A549 (cell line): ENCODE results near the gene DNAJC28. TPM values are rescaled to one million over a fixed set of nuclear protein-coding genes. Genes with fewer than 3 reads are reported as not detected.

ENCODE experiments used
- ATAC-seq, 2 experiments: fragments of 200-7000 bp in 1 of 2; fragments of >200 bp in 1 of 2; cut with Nextera tagmentation in 1 of 2; cut with Tn5 transposase in 1 of 2; 3 replicates each; pipeline versions ENCODE4 v1.8.0 to v1.9.1; 2018 to 2020; ENCODE audit warnings: mild to moderate bottlenecking in 1 of 2, moderate library complexity in 1 of 2
- CTCF ChIA-PET: fragments of 300-600 bp; sonication (Branson Sonifier 250); formaldehyde crosslinking; extraction: SDS; loops from one replicate; lab custom pipeline; 2021; ENCODE audit warnings: antibody characterized with exemption, inconsistent platforms; lab: Yijun Ruan, JAX
- POLR2A ChIA-PET: fragments of 350-600 bp; formaldehyde crosslinking; extraction: SDS; loops from one replicate; lab custom pipeline; 2021; ENCODE audit warnings: antibody characterized with exemption, inconsistent platforms; lab: Yijun Ruan, JAX
- DNase-seq, 2 experiments: peaks; one replicate each; pipeline versions ENCODE4 v3.0.0 to v3.0.0-alpha.2; 2011 to 2016; ENCODE audit warnings: low read depth in 1 of 2, low spot score in 1 of 2
- FAIRE-seq: peaks from 2 replicates; lab custom pipeline; 2011; peaks lifted over from hg19 to GRCh38; lab: Jason Lieb, UNC
- H3K27ac ChIP-seq, 2 experiments: fragments of >200 bp; sonication (Bioruptor Twin); formaldehyde crosslinking; 3 replicates each; pipeline ENCODE4 v1.5.1; 2016 to 2017
- H3K4me1 ChIP-seq: fragments of >200 bp; sonication (Bioruptor Twin); formaldehyde crosslinking; 3 replicates; pipeline ENCODE4 v1.6.1; 2016
- H3K4me2 ChIP-seq: fragments of >200 bp; sonication (Bioruptor Twin); formaldehyde crosslinking; 3 replicates; pipeline ENCODE4 v1.6.1; 2016
- H3K4me3 ChIP-seq: fragments of >200 bp; sonication (Bioruptor Twin); formaldehyde crosslinking; 3 replicates; pipeline ENCODE4 v1.5.1; 2016
- H3K9me3 ChIP-seq: fragments of >200 bp; sonication (Bioruptor Twin); formaldehyde crosslinking; 3 replicates; pipeline ENCODE4 v1.6.1; 2016
- ATOH8 ChIP-seq: fragments of 250-450 bp; sonication (Bioruptor Pico); IDR thresholded peaks from 2 replicates; pipeline ENCODE4 v1.5.0; 2020; ENCODE audit warnings: low read depth, mild to moderate bottlenecking, moderate library complexity
- CBX2 ChIP-seq: fragments of 200-600 bp; sonication (generic); IDR thresholded peaks from 2 replicates; pipeline ENCODE4 v1.6.1; 2016; ENCODE audit warnings: low read depth, mild to moderate bottlenecking, borderline replicate concordance
- CEBPB ChIP-seq, 2 experiments: fragments of >200 bp in 1 of 2; sonication (Bioruptor Twin) in 1 of 2; formaldehyde crosslinking in 1 of 2; IDR thresholded peaks; 2 replicates each; pipeline ENCODE4 v1.6.1; 2012 to 2016
- CHD2 ChIP-seq: fragments of 150-350 bp; IDR thresholded peaks from 2 replicates; pipeline ENCODE4 v1.6.1; 2014; ENCODE audit warnings: low read length; ENCODE audit not compliant: partially characterized antibody
- EHF ChIP-seq: fragments of 250-450 bp; sonication (Bioruptor Pico); IDR thresholded peaks from 2 replicates; pipeline ENCODE4 v1.5.0; 2020; ENCODE audit warnings: mild to moderate bottlenecking
- EHMT2 ChIP-seq: fragments of 200-600 bp; sonication (generic); IDR thresholded peaks from 2 replicates; pipeline ENCODE4 v1.6.1; 2016; ENCODE audit warnings: antibody characterized with exemption, low read depth, mild to moderate bottlenecking, moderate library complexity
- FOSB ChIP-seq: fragments of 250-450 bp; sonication (Bioruptor Pico); IDR thresholded peaks from 2 replicates; pipeline ENCODE4 v1.5.0; 2020; ENCODE audit warnings: mild to moderate bottlenecking, moderate library complexity
- HOXA7 ChIP-seq: fragments of 250-450 bp; sonication (Bioruptor Pico); IDR thresholded peaks from 2 replicates; pipeline ENCODE4 v1.5.0; 2020; ENCODE audit warnings: mild to moderate bottlenecking, moderate library complexity
- JUNB ChIP-seq: fragments of >200 bp; sonication (Bioruptor Twin); formaldehyde crosslinking; IDR thresholded peaks from 2 replicates; pipeline ENCODE4 v1.6.1; 2016
- KDM1A ChIP-seq: fragments of 200-600 bp; sonication (generic); IDR thresholded peaks from 2 replicates; pipeline ENCODE4 v1.6.1; 2016; ENCODE audit warnings: low read depth, mild to moderate bottlenecking
- KDM5A ChIP-seq: fragments of 200-600 bp; sonication (generic); IDR thresholded peaks from 2 replicates; pipeline ENCODE4 v1.6.1; 2016; ENCODE audit warnings: antibody characterized with exemption, mild to moderate bottlenecking
- MAFK ChIP-seq: fragments of 450-650 bp; IDR thresholded peaks from 2 replicates; pipeline ENCODE4 v1.6.1; 2014; ENCODE audit not compliant: partially characterized antibody
- MYC ChIP-seq: IDR thresholded peaks from 2 replicates; pipeline ENCODE4 v1.6.1; 2012; ENCODE audit warnings: mild to moderate bottlenecking, inconsistent platforms, low read length, improper control_type of control experiment, borderline replicate concordance
- NR3C1 ChIP-seq: fragments of >200 bp; sonication (Bioruptor Twin); formaldehyde crosslinking; IDR thresholded peaks from 3 replicates; pipeline ENCODE4 v1.6.1; 2017
- PBX3 ChIP-seq: IDR thresholded peaks from 2 replicates; pipeline ENCODE4 v1.6.1; 2012
- POLR2A ChIP-seq: IDR thresholded peaks from 2 replicates; pipeline ENCODE4 v1.6.1; 2012; ENCODE audit warnings: mild to moderate bottlenecking, low read length
- POLR2AphosphoS2 ChIP-seq: conservative IDR thresholded peaks from 2 replicates; pipeline ENCODE4 v1.6.1; 2012; ENCODE audit warnings: low read length, improper control_type of control experiment, inconsistent platforms
- RAD21 ChIP-seq, 2 experiments: fragments of >200 bp in 1 of 2; sonication (Bioruptor Twin) in 1 of 2; formaldehyde crosslinking in 1 of 2; IDR thresholded peaks in 1 of 2; conservative IDR thresholded peaks in 1 of 2; 2 replicates in 1 of 2; 3 replicates in 1 of 2; pipeline ENCODE4 v1.6.1; 2012 to 2018; ENCODE audit warnings: inconsistent platforms in 1 of 2
- RCOR1 ChIP-seq: fragments of 150-350 bp; IDR thresholded peaks from 2 replicates; pipeline ENCODE4 v1.6.1; 2014; ENCODE audit warnings: antibody characterized with exemption, low read length, low read depth
- RFX5 ChIP-seq: fragments of 450-650 bp; IDR thresholded peaks from 2 replicates; pipeline ENCODE4 v1.7.1; 2014; ENCODE audit warnings: antibody characterized with exemption, mild to moderate bottlenecking, moderate library complexity
- SREBF2 ChIP-seq: fragments of 450-650 bp; IDR thresholded peaks from 2 replicates; pipeline ENCODE4 v1.6.1; 2014; ENCODE audit warnings: mild to moderate bottlenecking, moderate library complexity
- TFCP2L1 ChIP-seq: fragments of 250-450 bp; sonication (Bioruptor Pico); IDR thresholded peaks from 2 replicates; pipeline ENCODE4 v1.5.0; 2021; ENCODE audit warnings: mild to moderate bottlenecking
- TP53 ChIP-seq: fragments of 250-450 bp; sonication (Bioruptor Pico); IDR thresholded peaks from 2 replicates; pipeline ENCODE4 v1.5.0; 2021; ENCODE audit warnings: mild to moderate bottlenecking, moderate library complexity
- ZC3H11A ChIP-seq: fragments of 450-650 bp; IDR thresholded peaks from 2 replicates; pipeline ENCODE4 v1.6.1; 2014; ENCODE audit warnings: antibody characterized with exemption, mild to moderate bottlenecking
- ZNF302 ChIP-seq: fragments of 250-450 bp; sonication (Bioruptor Pico); IDR thresholded peaks from 2 replicates; pipeline ENCODE4 v1.9.0; 2021; ENCODE audit warnings: inconsistent platforms, mild to moderate bottlenecking, moderate library complexity
- ZSCAN20 ChIP-seq: fragments of 250-450 bp; sonication (Bioruptor Pico); IDR thresholded peaks from 2 replicates; pipeline ENCODE4 v1.8.0; 2022; ENCODE audit warnings: mild to moderate bottlenecking, moderate library complexity
- WGBS: methylation state at CpG from one replicate; pipeline ENCODE4 v1.1.6; 2017; ENCODE audit errors: missing lambda C conversion rate; 5-methylcytosine and 5-hydroxymethylcytosine counted together
- polyA plus RNA-seq, 4 experiments: library from polyadenylated mRNA; depleted of rRNA in 3 of 4; stranded (reverse); fragments of >200 nt; fragmentation: RNase III in 1 of 4; extraction: RNeasy Plus Mini Kit Qiagen cat#74134 plus additional on column Dnase treatment in 1 of 4; gene quantifications; 2 replicates in 3 of 4; 3 replicates in 1 of 4; pipeline ENCODE4 v1.2.3, GENCODE V29; 2011 to 2017
- TF ChIP-seq, protein P1 (sequence below): IDR thresholded peaks from 2 replicates; pipeline ENCODE4 v1.6.1; 2012; ENCODE audit warnings: low read depth, borderline replicate concordance
- TF ChIP-seq, protein P2 (sequence below): fragments of 200-600 bp; sonication (generic); IDR thresholded peaks from 2 replicates; pipeline ENCODE4 v1.6.1; 2016; ENCODE audit warnings: antibody characterized with exemption, mild to moderate bottlenecking, moderate library complexity
- TF ChIP-seq, protein P3 (sequence below): fragments of 150-350 bp; IDR thresholded peaks from 2 replicates; pipeline ENCODE4 v1.6.1; 2014; ENCODE audit warnings: low read depth, mild to moderate bottlenecking, low read length

The DNAJC28 gene
- polyA plus RNA-seq, 2 of the 4 experiments (the other 2 are of a cell fraction) = 1.0 to 1.1 TPM

DNA sequence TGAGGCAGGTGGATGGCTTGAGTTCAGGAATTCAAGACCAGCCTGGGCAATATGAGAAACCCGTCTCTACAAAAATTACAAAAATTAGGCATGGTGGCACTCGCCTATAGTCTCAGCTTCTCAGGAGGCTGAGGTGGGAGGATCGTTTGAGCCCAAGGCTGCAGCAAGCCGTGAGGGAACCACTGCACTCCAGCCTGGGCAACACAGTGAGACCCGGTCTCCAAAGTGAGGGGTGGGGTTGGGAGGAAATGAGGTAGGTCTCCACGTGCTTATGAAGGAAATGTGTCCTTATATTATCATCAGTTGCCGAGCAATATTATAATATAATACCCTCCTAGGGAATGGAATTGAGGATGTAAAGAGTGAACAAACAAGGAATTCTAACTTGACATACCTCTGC, 14.4 kb downstream of the DNAJC28 start:
- peaks cover 5% of the 10 kb centered on the region; the same call in 1 of the 3 replicates for H3K4me1 ChIP-seq
- CTCF ChIA-PET = interaction anchor here (0.7 kb wide), 1 partner anchor 14 kb away, joined by 3 read pairs; the partner anchor contains the start of gene DNAJC28
- TF ChIP-seq NR3C1 (no peak), MYC (no peak), ATOH8 (no peak), ZC3H11A (no peak), KDM1A (no peak), RAD21 (conservative IDR thresholded peaks at IDR 0.05 in 1 of 2, IDR thresholded peaks at IDR 0.05 in 1 of 2) (no peak), CEBPB (IDR thresholded peaks at IDR 0.05) (no peak), FOSB (CRISPR knock-in tag) (no peak), ZSCAN20 (CRISPR knock-in tag) (no peak), KDM5A (no peak), CHD2 (no peak), CBX2 (no peak), POLR2AphosphoS2 (no peak)
- TF ChIP-seq, protein P1, sequence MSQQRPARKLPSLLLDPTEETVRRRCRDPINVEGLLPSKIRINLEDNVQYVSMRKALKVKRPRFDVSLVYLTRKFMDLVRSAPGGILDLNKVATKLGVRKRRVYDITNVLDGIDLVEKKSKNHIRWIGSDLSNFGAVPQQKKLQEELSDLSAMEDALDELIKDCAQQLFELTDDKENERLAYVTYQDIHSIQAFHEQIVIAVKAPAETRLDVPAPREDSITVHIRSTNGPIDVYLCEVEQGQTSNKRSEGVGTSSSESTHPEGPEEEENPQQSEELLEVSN = no peak
- TF ChIP-seq, protein P2, sequence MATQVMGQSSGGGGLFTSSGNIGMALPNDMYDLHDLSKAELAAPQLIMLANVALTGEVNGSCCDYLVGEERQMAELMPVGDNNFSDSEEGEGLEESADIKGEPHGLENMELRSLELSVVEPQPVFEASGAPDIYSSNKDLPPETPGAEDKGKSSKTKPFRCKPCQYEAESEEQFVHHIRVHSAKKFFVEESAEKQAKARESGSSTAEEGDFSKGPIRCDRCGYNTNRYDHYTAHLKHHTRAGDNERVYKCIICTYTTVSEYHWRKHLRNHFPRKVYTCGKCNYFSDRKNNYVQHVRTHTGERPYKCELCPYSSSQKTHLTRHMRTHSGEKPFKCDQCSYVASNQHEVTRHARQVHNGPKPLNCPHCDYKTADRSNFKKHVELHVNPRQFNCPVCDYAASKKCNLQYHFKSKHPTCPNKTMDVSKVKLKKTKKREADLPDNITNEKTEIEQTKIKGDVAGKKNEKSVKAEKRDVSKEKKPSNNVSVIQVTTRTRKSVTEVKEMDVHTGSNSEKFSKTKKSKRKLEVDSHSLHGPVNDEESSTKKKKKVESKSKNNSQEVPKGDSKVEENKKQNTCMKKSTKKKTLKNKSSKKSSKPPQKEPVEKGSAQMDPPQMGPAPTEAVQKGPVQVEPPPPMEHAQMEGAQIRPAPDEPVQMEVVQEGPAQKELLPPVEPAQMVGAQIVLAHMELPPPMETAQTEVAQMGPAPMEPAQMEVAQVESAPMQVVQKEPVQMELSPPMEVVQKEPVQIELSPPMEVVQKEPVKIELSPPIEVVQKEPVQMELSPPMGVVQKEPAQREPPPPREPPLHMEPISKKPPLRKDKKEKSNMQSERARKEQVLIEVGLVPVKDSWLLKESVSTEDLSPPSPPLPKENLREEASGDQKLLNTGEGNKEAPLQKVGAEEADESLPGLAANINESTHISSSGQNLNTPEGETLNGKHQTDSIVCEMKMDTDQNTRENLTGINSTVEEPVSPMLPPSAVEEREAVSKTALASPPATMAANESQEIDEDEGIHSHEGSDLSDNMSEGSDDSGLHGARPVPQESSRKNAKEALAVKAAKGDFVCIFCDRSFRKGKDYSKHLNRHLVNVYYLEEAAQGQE = no peak
- no peak overlapping the region for H3K27ac ChIP-seq
- no peak overlapping the region for H3K4me3 ChIP-seq
- H3K9me3 ChIP-seq = no peaks in the 10 kb centered on the region
- FAIRE-seq (no peak), ATAC-seq (no peak), DNase-seq (no peak)
- 98% methylated on average over 7 of the region's 7 CpGs for WGBS
- H3K4me2 ChIP-seq = no peak overlapping the region
- POLR2A ChIA-PET = no interaction called here

- FAIRE-seq (no peak), DNase-seq (no peak), ATAC-seq (no peak)
- H3K4me2 ChIP-seq = no peak overlapping the region
- ChIA-PET CTCF (interaction anchor here (0.6 kb wide), 2 partner anchors 38 to 439 kb away, joined by 3 to 4 read pairs; no protein-coding TSS in a partner anchor), POLR2A (no interaction called here)
- H3K4me3 ChIP-seq = no peak overlapping the region
- H3K4me1 ChIP-seq = peaks cover 2% of the 10 kb centered on the region; the same call in 1 of the 3 replicates
- no peak overlapping the region for H3K27ac ChIP-seq
- WGBS = 86% methylated on average over 3 of the region's 3 CpGs
- TF ChIP-seq POLR2A = no peak
- TF ChIP-seq RFX5 = no peak
- TF ChIP-seq RCOR1 = no peak
- TF ChIP-seq JUNB = no peak
- TF ChIP-seq MAFK = no peak
- no peak for TF ChIP-seq HOXA7 (CRISPR knock-in tag)
- no peak for TF ChIP-seq PBX3
- TF ChIP-seq, protein P1 = no peak
- TF ChIP-seq TP53 (CRISPR knock-in tag) = no peak
- no peak for TF ChIP-seq TFCP2L1 (CRISPR knock-in tag)
- no peak for TF ChIP-seq EHF (CRISPR knock-in tag)
- TF ChIP-seq, protein P3, sequence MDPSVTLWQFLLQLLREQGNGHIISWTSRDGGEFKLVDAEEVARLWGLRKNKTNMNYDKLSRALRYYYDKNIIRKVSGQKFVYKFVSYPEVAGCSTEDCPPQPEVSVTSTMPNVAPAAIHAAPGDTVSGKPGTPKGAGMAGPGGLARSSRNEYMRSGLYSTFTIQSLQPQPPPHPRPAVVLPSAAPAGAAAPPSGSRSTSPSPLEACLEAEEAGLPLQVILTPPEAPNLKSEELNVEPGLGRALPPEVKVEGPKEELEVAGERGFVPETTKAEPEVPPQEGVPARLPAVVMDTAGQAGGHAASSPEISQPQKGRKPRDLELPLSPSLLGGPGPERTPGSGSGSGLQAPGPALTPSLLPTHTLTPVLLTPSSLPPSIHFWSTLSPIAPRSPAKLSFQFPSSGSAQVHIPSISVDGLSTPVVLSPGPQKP = no peak
- no peak for TF ChIP-seq ZC3H11A
- TF ChIP-seq CHD2 = no peak
- TF ChIP-seq ZNF302 (CRISPR knock-in tag) = no peak
- TF ChIP-seq EHMT2 = no peak
- TF ChIP-seq CBX2 = no peak
- no peak for TF ChIP-seq NR3C1
- TF ChIP-seq SREBF2 = no peak
- TF ChIP-seq, all 56 proteins: peak for 0
- no peaks in the 10 kb centered on the region for H3K9me3 ChIP-seq
These were observed 18.2 kb downstream of the DNAJC28 start for GRCh38 chr21:33473344-33473743.
